ENCODE measurements around the gene GLS. TPM values are rescaled to one million over a fixed set of nuclear protein-coding genes. Genes with fewer than 3 reads are reported as not detected.

GLS gene
- total RNA-seq, 8 experiments from 2014 or later = 46.3 to 145 (median 51.4) TPM

GRCh38 chr2:190973726-190974628 lies 93.4 kb downstream of the GLS start:
- Histone ChIP-seq H3K27ac (no peak overlapping the region), H3K4me3 (no peak overlapping the region), H3K4me1 (replicated peaks in 1 of 2) (no peaks in the 10 kb centered on the region)
- peak in 3 of 8 experiments; percentile 39 to 52 (median 48) for ATAC-seq (replicated peaks in 6 of 8)
- in situ Hi-C loops (cut with MboI; ENCODE audit: low pct_unique_long_range_greater_than_20kb in 2 of 9, low sequenced_read_pairs in 9 of 9, unreplicated experiment in 9 of 9) = loop anchor here in 1 of 9 experiments (25.0 kb wide), 1 partner anchor 187 kb away; no protein-coding TSS in a partner anchor
- WGBS, 10 experiments = 70 to 100% (median 92%) methylated on average over 1 to 11 of the region's 11 CpGs

DNA sequence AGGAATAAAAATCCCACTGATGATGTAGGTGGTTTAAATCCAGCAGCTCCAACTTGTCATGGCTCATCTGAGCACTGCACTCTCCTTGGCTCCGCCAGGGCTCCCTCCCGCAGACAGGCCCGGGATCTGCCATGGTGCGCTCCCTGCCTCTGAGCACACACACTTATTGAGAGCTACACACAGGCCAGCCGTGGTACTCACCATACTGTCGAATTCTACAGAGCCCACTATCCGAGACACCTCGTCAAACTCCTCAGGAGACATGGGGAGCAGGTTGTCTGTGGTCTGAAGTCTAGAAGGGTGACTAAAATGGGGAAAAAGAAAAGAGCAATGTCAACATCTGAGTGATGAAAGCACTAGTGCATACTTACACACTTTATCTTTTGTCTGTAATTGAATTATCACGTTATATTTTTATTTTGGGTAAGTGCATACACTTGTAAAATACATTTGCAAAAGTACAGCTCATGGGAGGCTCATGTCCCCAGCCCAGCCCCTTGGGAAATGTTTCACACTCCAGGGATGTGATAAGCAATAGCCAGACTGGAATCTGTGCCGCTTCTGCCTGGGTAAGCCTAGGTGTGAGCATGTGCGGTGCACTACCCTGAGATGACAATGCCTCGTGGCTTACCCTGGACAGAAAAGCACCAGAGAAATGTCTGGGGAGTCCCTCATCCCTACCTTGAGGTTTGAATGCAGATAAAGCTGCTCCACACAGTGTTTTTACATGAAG lies 94.2 kb downstream of the GLS start:
- no peaks in the 10 kb centered on the region for H3K4me1 ChIP-seq (replicated peaks in 1 of 2)
- no peak overlapping the region for H3K4me3 ChIP-seq
- in situ Hi-C loops (cut with MboI; ENCODE audit: low pct_unique_long_range_greater_than_20kb in 2 of 9, low sequenced_read_pairs in 9 of 9, unreplicated experiment in 9 of 9) = loop anchor here in 1 of 9 experiments (25.0 kb wide), 1 partner anchor 187 kb away; no protein-coding TSS in a partner anchor
- peak in 3 of 8 experiments; percentile 20 to 43 (median 26) for ATAC-seq (replicated peaks in 6 of 8)
- H3K27ac ChIP-seq = no peak overlapping the region
- WGBS, 10 experiments = 60 to 100% (median 89%) methylated on average over 1 to 11 of the region's 12 CpGs; no CpG with 5 or more reads in 1 of the 10 experiments

GRCh38 chr2:190976521-190976920 lies 95.9 kb downstream of the GLS start:
- in situ Hi-C loops (cut with MboI; ENCODE audit: low pct_unique_long_range_greater_than_20kb in 2 of 9, low sequenced_read_pairs in 9 of 9, unreplicated experiment in 9 of 9) = no loop called here
- Histone ChIP-seq H3K27ac (no peak overlapping the region), H3K4me3 (no peak overlapping the region), H3K4me1 (replicated peaks in 1 of 2) (no peaks in the 10 kb centered on the region)
- 80 to 100% (median 88%) methylated on average over 1 to 2 of the region's 2 CpGs; no CpG with 5 or more reads in 1 of the 10 experiments for WGBS, 10 experiments
- no peak for ATAC-seq (replicated peaks in 6 of 8)

- in situ Hi-C loops (cut with MboI; ENCODE audit: low pct_unique_long_range_greater_than_20kb in 2 of 9, low sequenced_read_pairs in 9 of 9, unreplicated experiment in 9 of 9) = no loop called here
- no peak for ATAC-seq (replicated peaks in 6 of 8)
- WGBS, 10 experiments = 71 to 100% (median 95%) methylated on average over 3 to 5 of the region's 5 CpGs; no CpG with 5 or more reads in 1 of the 10 experiments
Measured at GRCh38 chr2:190977505-190977904, 96.9 kb downstream of the GLS start.

DNA sequence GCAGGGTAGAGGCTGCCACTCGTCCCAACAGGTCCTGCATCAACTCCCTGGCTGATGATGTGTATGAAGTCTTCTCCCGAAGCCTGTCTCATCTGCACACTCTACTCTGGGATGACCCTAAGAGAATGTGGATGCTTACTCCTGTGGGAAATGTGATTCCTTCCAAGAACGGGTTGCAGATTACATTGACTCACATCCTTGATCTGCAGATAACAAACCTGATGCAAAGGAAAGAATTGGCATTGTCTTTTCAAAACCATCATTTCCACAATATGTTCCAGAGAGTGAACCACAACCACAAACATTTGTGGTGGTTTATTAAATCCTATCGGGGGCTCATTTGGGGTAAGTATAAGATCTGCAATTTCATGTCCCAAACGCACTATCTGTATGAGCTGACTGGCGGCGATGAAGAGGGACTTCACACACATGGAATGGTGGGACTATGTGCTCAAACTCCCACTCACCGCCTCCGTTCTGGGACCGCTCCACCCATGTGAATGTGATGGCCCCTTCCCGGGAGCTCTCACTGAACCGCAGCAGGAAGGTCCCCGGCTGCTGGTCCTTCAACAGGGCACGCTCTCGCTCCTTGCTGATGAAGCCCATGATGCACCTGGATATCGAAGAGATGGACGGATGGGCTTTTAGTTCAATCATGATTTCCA lies 97.9 kb downstream of the GLS start:
- 69 to 95% (median 83%) methylated on average over 1 to 15 of the region's 17 CpGs for WGBS, 10 experiments
- H3K27ac ChIP-seq = no peak overlapping the region
- no peak for ATAC-seq (replicated peaks in 6 of 8)
- H3K4me3 ChIP-seq = no peak overlapping the region
- no peaks in the 10 kb centered on the region for H3K4me1 ChIP-seq (replicated peaks in 1 of 2)
- in situ Hi-C loops (cut with MboI; ENCODE audit: low pct_unique_long_range_greater_than_20kb in 2 of 9, low sequenced_read_pairs in 9 of 9, unreplicated experiment in 9 of 9) = no loop called here

More at GRCh38 chr2:190977505-190977904, 96.9 kb downstream of the GLS start:
- Histone ChIP-seq H3K4me3 (no peak overlapping the region), H3K27ac (no peak overlapping the region), H3K4me1 (replicated peaks in 1 of 2) (no peaks in the 10 kb centered on the region)

DNA sequence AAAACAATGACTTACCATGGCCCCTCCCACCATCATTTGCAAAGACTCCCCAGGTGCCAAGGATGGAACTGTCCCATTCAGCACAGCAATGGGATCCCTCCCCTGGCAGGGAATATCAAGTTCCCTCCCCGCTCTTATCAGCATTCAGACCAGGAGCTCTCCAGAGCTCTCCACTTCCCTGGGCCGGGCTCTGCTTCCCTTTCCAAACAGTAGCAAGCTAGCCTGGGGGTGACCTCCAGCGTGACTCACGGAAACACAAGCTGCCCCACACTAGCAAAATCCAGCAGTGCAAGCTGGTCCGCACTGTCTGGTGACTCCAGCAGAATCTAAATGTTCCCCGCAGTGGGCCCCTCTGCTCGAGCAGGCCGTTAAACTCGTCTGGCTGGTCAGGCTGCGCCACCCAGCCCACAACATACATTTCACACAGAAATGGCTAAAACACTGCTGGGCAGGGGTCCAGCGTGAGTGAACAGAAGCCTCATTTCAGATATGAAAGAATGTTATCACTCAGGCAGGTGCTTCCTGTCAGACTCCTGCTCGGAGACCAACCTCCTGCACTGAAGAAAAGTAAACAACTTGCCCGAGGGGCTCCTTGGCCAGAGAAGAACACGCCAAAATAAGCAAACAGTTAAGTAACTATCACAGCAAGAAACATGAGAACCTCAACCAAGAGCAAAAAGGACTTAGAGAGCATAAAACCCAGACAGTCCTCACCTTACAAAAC lies 99.4 kb downstream of the GLS start:
- no peak overlapping the region for H3K4me3 ChIP-seq
- 80 to 100% (median 92%) methylated on average over 1 to 9 of the region's 14 CpGs; no CpG with 5 or more reads in 1 of the 10 experiments for WGBS, 10 experiments
- H3K4me1 ChIP-seq (replicated peaks in 1 of 2) = no peaks in the 10 kb centered on the region
- in situ Hi-C loops (cut with MboI; ENCODE audit: low pct_unique_long_range_greater_than_20kb in 2 of 9, low sequenced_read_pairs in 9 of 9, unreplicated experiment in 9 of 9) = no loop called here
- H3K27ac ChIP-seq = no peak overlapping the region
- ATAC-seq (replicated peaks in 6 of 8) = peak in 4 of 8 experiments; percentile 27 to 92 (median 56)

DNA sequence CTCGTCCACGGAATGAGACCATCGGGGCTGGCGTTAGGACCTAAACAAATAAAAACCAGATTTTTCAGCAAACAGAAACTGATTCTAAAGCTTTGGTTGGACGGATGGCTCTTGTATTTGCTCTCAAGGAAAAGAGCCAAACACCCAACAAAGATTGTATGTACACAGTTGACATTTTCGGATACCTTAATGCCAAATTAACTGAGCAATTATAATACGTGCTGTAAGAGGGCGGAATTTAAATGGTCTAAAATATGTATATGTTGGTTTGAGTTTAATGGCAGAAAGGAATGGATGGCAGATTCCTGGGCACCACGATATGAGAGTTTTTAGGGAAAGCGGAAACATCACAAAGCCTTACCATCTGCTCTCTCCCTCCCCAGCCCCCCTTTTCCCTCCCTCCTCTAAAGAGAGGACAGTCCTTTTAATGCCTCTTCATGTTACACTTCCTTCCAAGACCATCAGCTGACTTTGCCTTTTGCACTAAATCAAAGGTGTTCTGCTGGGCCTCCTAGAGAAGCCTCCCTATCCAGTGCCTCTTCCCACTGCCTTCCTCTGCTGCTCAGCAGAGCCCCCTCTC lies 100.1 kb downstream of the GLS start:
- ATAC-seq (replicated peaks in 6 of 8) = no peak
- H3K4me1 ChIP-seq (replicated peaks in 1 of 2) = no peaks in the 10 kb centered on the region
- in situ Hi-C loops (cut with MboI; ENCODE audit: low pct_unique_long_range_greater_than_20kb in 2 of 9, low sequenced_read_pairs in 9 of 9, unreplicated experiment in 9 of 9) = no loop called here
- no peak overlapping the region for H3K4me3 ChIP-seq
- no peak overlapping the region for H3K27ac ChIP-seq
- 81 to 97% (median 88%) methylated on average over 3 to 10 of the region's 10 CpGs; no CpG with 5 or more reads in 2 of the 10 experiments for WGBS, 10 experiments

GRCh38 chr2:190981333-190981732 lies 100.7 kb downstream of the GLS start:
- H3K4me1 ChIP-seq (replicated peaks in 1 of 2) = no peaks in the 10 kb centered on the region
- ATAC-seq (replicated peaks in 6 of 8) = no peak
- H3K27ac ChIP-seq = no peak overlapping the region
- in situ Hi-C loops (cut with MboI; ENCODE audit: low pct_unique_long_range_greater_than_20kb in 2 of 9, low sequenced_read_pairs in 9 of 9, unreplicated experiment in 9 of 9) = no loop called here
- H3K4me3 ChIP-seq = no peak overlapping the region
- WGBS, 10 experiments = 60 to 100% (median 80%) methylated on average over 1 to 6 of the region's 6 CpGs; no CpG with 5 or more reads in 1 of the 10 experiments

- Histone ChIP-seq H3K4me1 (replicated peaks in 1 of 2) (no peaks in the 10 kb centered on the region), H3K27ac (no peak overlapping the region), H3K4me3 (no peak overlapping the region)
- 71 to 100% (median 83%) methylated on average over 1 of the region's 1 CpG; no CpG with 5 or more reads in 4 of the 10 experiments for WGBS, 10 experiments
- ATAC-seq (replicated peaks in 6 of 8) = no peak
- in situ Hi-C loops (cut with MboI; ENCODE audit: low pct_unique_long_range_greater_than_20kb in 2 of 9, low sequenced_read_pairs in 9 of 9, unreplicated experiment in 9 of 9) = no loop called here
Measured at GRCh38 chr2:190981733-190982132, 101.1 kb downstream of the GLS start.

GRCh38 chr2:190982262-190983034 lies 101.8 kb downstream of the GLS start:
- H3K4me3 ChIP-seq = no peak overlapping the region
- WGBS, 10 experiments = 82 to 100% (median 92%) methylated on average over 1 to 7 of the region's 8 CpGs; no CpG with 5 or more reads in 1 of the 10 experiments
- H3K27ac ChIP-seq = no peak overlapping the region
- ATAC-seq (replicated peaks in 6 of 8) = no peak
- no peaks in the 10 kb centered on the region for H3K4me1 ChIP-seq (replicated peaks in 1 of 2)
- in situ Hi-C loops (cut with MboI; ENCODE audit: low pct_unique_long_range_greater_than_20kb in 2 of 9, low sequenced_read_pairs in 9 of 9, unreplicated experiment in 9 of 9) = no loop called here

- WGBS, 10 experiments = 40 to 100% (median 94%) methylated on average over 1 to 4 of the region's 5 CpGs; no CpG with 5 or more reads in 2 of the 10 experiments
- ATAC-seq (replicated peaks in 6 of 8) = peak in 2 of 8 experiments; percentile 18 to 65
- Histone ChIP-seq H3K4me1 (replicated peaks in 1 of 2) (no peaks in the 10 kb centered on the region), H3K4me3 (no peak overlapping the region), H3K27ac (no peak overlapping the region)
- in situ Hi-C loops (cut with MboI; ENCODE audit: low pct_unique_long_range_greater_than_20kb in 2 of 9, low sequenced_read_pairs in 9 of 9, unreplicated experiment in 9 of 9) = no loop called here
Measured at GRCh38 chr2:190984595-190984994, 104.0 kb downstream of the GLS start.

Measured in motor neuron (in vitro differentiated cells).